H1 (cell line): ENCODE measurements around the gene NIPAL3. TPM values are rescaled to one million over a fixed set of nuclear protein-coding genes. Genes with fewer than 3 reads are reported as not detected.
A peak's percentile ranks its signal among the peaks of the same experiment; 100 is the strongest.

Source experiments
- BACH1 ChIP-seq: IDR thresholded peaks from 2 replicates; pipeline ENCODE4 v1.6.1; 2012; ENCODE audit warnings: low read length, improper control_type of control experiment
- BCL11A ChIP-seq, 2 experiments: IDR thresholded peaks; one replicate each; pipeline ENCODE4 v1.6.1; 2011; ENCODE audit warnings: low read depth in 2 of 2, low read length in 2 of 2, mild to moderate bottlenecking in 2 of 2
- CBX5 ChIP-seq: fragments of 300-800, 300-1000 bp; sonication (generic); IDR thresholded peaks from 2 replicates; pipeline ENCODE4 v1.7.1; 2016; ENCODE audit warnings: antibody characterized with exemption, low read length, low read depth
- CHD1 ChIP-seq: IDR thresholded peaks from 2 replicates; pipeline ENCODE4 v1.6.1; 2012; ENCODE audit warnings: low read depth, low read length, improper control_type of control experiment
- E2F6 ChIP-seq: IDR thresholded peaks from 2 replicates; pipeline ENCODE4 v1.6.1; 2012; ENCODE audit warnings: inconsistent platforms
- EP300 ChIP-seq, 2 experiments: IDR thresholded peaks; 1 replicate in 1 of 2; 2 replicates in 1 of 2; pipeline ENCODE4 v1.6.1; 2011 to 2012; ENCODE audit warnings: low read depth in 2 of 2, low read length in 2 of 2, mild to moderate bottlenecking in 2 of 2, borderline replicate concordance in 1 of 2, inconsistent platforms in 1 of 2, moderate library complexity in 1 of 2
- EZH2 ChIP-seq: fragments of 200-600 bp; sonication (generic); IDR thresholded peaks from 2 replicates; pipeline ENCODE4 v1.7.1; 2012; ENCODE audit warnings: low read depth, mild to moderate bottlenecking, moderate library complexity, low read length, inconsistent platforms; ENCODE audit not compliant: severe bottlenecking
- GABPA ChIP-seq: IDR thresholded peaks from 2 replicates; pipeline ENCODE4 v1.6.1; 2011; ENCODE audit warnings: mild to moderate bottlenecking, low read length, moderate library complexity, borderline replicate concordance; ENCODE audit not compliant: insufficient read depth
- KDM1A ChIP-seq: fragments of 200-600, 300-600 bp; sonication (generic); IDR thresholded peaks from 2 replicates; pipeline ENCODE4 v1.7.1; 2016; ENCODE audit warnings: mild to moderate bottlenecking, low read length, borderline replicate concordance
- MAX ChIP-seq: IDR thresholded peaks from 2 replicates; pipeline ENCODE4 v1.6.1; 2012; ENCODE audit warnings: inconsistent platforms
- POLR2AphosphoS5 ChIP-seq: IDR thresholded peaks from 2 replicates; pipeline ENCODE4 v1.6.1; 2011; ENCODE audit warnings: low read depth, low read length
- POU5F1 ChIP-seq: IDR thresholded peaks from 2 replicates; pipeline ENCODE4 v1.6.1; 2011; ENCODE audit warnings: low read depth, mild to moderate bottlenecking, low read length, moderate library complexity
- RAD21 ChIP-seq, 2 experiments: IDR thresholded peaks in 1 of 2; conservative IDR thresholded peaks in 1 of 2; 2 replicates each; pipeline ENCODE4 v1.6.1; 2011; ENCODE audit warnings: low read depth in 2 of 2, low read length in 2 of 2, improper control_type of control experiment in 1 of 2, inconsistent platforms in 1 of 2, mild to moderate bottlenecking in 1 of 2, moderate library complexity in 1 of 2
- RFX5 ChIP-seq: IDR thresholded peaks from 2 replicates; pipeline ENCODE4 v1.6.1; 2011; ENCODE audit warnings: low read depth, low read length, improper control_type of control experiment, borderline replicate concordance
- RNF2 ChIP-seq: fragments of 200-900, 300-1000 bp; sonication (generic); IDR thresholded peaks from 2 replicates; pipeline ENCODE4 v1.7.1; 2016; ENCODE audit warnings: borderline replicate concordance, low read depth, mild to moderate bottlenecking, antibody characterized with exemption, low read length; ENCODE audit not compliant: poor library complexity, severe bottlenecking; ENCODE audit errors: missing control alignments
- SP1 ChIP-seq: IDR thresholded peaks from 2 replicates; pipeline ENCODE4 v1.6.1; 2011; ENCODE audit warnings: low read depth, low read length
- TAF7 ChIP-seq: optimal IDR thresholded peaks from 2 replicates; pipeline ENCODE3; 2011; ENCODE audit warnings: low read depth, mild to moderate bottlenecking, inconsistent platforms, low read length, moderate library complexity, borderline replicate concordance
- TEAD4 ChIP-seq: IDR thresholded peaks from 2 replicates; pipeline ENCODE4 v1.6.1; 2012; ENCODE audit warnings: low read depth, low read length, inconsistent platforms, mixed read lengths
- polyA plus RNA-seq, 7 experiments: library from polyadenylated mRNA; depleted of rRNA in 3 of 7; stranded (reverse) in 5 of 7; unstranded in 2 of 7; fragments of >200 nt in 5 of 7; fragments of 200-250 nt in 2 of 7; gene quantifications; 1 replicate in 5 of 7; 2 replicates in 1 of 7; 4 replicates in 1 of 7; pipeline versions ENCODE4 v1.2.1 to v1.2.3, GENCODE V29; 2011 to 2013; ENCODE audit warnings: missing spikeins in 2 of 7, mixed read lengths in 2 of 7
- total RNA-seq: library from RNA; stranded (reverse); fragmentation: NEBNext Ultra II Directional; extraction: Animal tissue kit (Norgen Biotek cat#: 25700); gene quantifications from 2 replicates; pipeline ENCODE4 v1.2.1, GENCODE V29; 2021
- TF ChIP-seq, protein P1 (sequence below): IDR thresholded peaks from 2 replicates; pipeline ENCODE4 v1.6.1; 2011; ENCODE audit warnings: low read depth, mild to moderate bottlenecking, low read length; ENCODE audit not compliant: insufficient read depth

Gene NIPAL3
- total and polyA plus RNA-seq, 2 of the 8 experiments (the other 6 are each of a cell fraction or from before 2014, with no cell fraction given): 8.8 to 11.0 TPM

- TF ChIP-seq EP300 (IDR thresholded peaks at IDR 0.05; ENCODE audit: borderline replicate concordance in 1 of 2, low read depth in 2 of 2, low read length in 2 of 2): no peak
- TF ChIP-seq CHD1: no peak
- TF ChIP-seq RNF2: no peak
- TF ChIP-seq BACH1: no peak
- TF ChIP-seq BCL11A (IDR thresholded peaks at IDR 0.05; ENCODE audit: low read depth in 2 of 2, low read length in 2 of 2): no peak
- no peak for TF ChIP-seq TEAD4
- no peak for TF ChIP-seq POU5F1
- no peak; the same call in 1 of the 2 replicates for TF ChIP-seq GABPA
- TF ChIP-seq POLR2AphosphoS5: no peak
- TF ChIP-seq MAX: peak; percentile 28; the same call in 1 of the 2 replicates
- no peak for TF ChIP-seq SP1
- TF ChIP-seq KDM1A: no peak
- TF ChIP-seq EZH2: no peak
- peak; percentile 75 to 83 for TF ChIP-seq RAD21 (IDR thresholded peaks at IDR 0.05 in 1 of 2, conservative IDR thresholded peaks at IDR 0.05 in 1 of 2; ENCODE audit: low read depth in 2 of 2, low read length in 2 of 2)
- TF ChIP-seq E2F6: 0 out of 2 replicates have a peak, but pooled peaks have one; percentile 13
- no peak for TF ChIP-seq TAF7
- TF ChIP-seq RFX5: no peak
- TF ChIP-seq CBX5: no peak
- TF ChIP-seq, protein P1, sequence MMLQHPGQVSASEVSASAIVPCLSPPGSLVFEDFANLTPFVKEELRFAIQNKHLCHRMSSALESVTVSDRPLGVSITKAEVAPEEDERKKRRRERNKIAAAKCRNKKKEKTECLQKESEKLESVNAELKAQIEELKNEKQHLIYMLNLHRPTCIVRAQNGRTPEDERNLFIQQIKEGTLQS: no peak
Measured at GRCh38 chr1:24385160-24385940, 30.3 kb upstream of the NIPAL3 start (continued).
